Activated T-cell treated with anti-CD3 and anti-CD28 coated beads, Interleukin-2, amount 50 U/mL, for 48 hours (primary cell): ENCODE measurements around the gene DES.
A peak's percentile ranks its signal among the peaks of the same experiment; 100 is the strongest.
"Not testable (repeated sequence)": the region's sequence is repeated elsewhere in the genome, so short reads cannot be mapped to it uniquely, and the experiment has no call there.

Source experiments
- DNase-seq, 2 experiments: peaks; one replicate each; pipeline ENCODE4 v3.0.0-alpha.2; 2020

DES gene

GRCh38 chr2:219400562-219400961, 17.6 kb upstream of the DES start:
- no peak for DNase-seq

GRCh38 chr2:219401606-219402005, 16.6 kb upstream of the DES start:
- DNase-seq, result no peak

- peak; percentile 57 to 66 for DNase-seq
These were observed 15.3 kb upstream of the DES start for GRCh38 chr2:219402665-219403515.

- no peak for DNase-seq
These were observed 14.3 kb upstream of the DES start for GRCh38 chr2:219403861-219404260.

GRCh38 chr2:219404291-219404910, 13.8 kb upstream of the DES start:
- no peak for DNase-seq

GRCh38 chr2:219404954-219405353, 13.2 kb upstream of the DES start:
- DNase-seq, result no peak

- DNase-seq, result no peak
These were observed 12.7 kb upstream of the DES start for GRCh38 chr2:219405451-219405850.

- DNase-seq, result no peak
These were observed 12.0 kb upstream of the DES start for GRCh38 chr2:219405958-219406860.

- DNase-seq, result no peak
These were observed 11.3 kb upstream of the DES start for GRCh38 chr2:219406861-219407230.

- not testable (repeated sequence) for DNase-seq
These were observed 10.8 kb upstream of the DES start for GRCh38 chr2:219407343-219407742.

GRCh38 chr2:219408204-219408603, 10.0 kb upstream of the DES start:
- no peak for DNase-seq

- DNase-seq, result no peak
These were observed 9.5 kb upstream of the DES start for GRCh38 chr2:219408631-219409030.

- DNase-seq, result no peak
These were observed 8.6 kb upstream of the DES start for GRCh38 chr2:219409619-219410018.

GRCh38 chr2:219410390-219410789, 7.8 kb upstream of the DES start:
- no peak for DNase-seq

GRCh38 chr2:219414857-219415256, 3.3 kb upstream of the DES start:
- no peak for DNase-seq

GRCh38 chr2:219415580-219416234, 2.5 kb upstream of the DES start:
- DNase-seq, result no peak

- no peak for DNase-seq
These were observed 2.0 kb upstream of the DES start for GRCh38 chr2:219416235-219416602.

GRCh38 chr2:219416938-219417337, 1.2 kb upstream of the DES start:
- DNase-seq, result no peak

GRCh38 chr2:219417374-219417773, 803 bp upstream of the DES start:
- no peak for DNase-seq

- DNase-seq, result no peak
These were observed 791 bp downstream of the DES start for GRCh38 chr2:219419012-219419324.

- no peak for DNase-seq
These were observed 1.4 kb downstream of the DES start for GRCh38 chr2:219419331-219420197.

GRCh38 chr2:219420687-219421086, 2.5 kb downstream of the DES start:
- DNase-seq, result no peak
